Large intestine (tissue), 3 donors: Measurements from ENCODE around the gene SPAG6. TPM values are rescaled to one million over a fixed set of nuclear protein-coding genes. Genes with fewer than 3 reads are reported as not detected.

Experiments
- DNase-seq, 2 donors: peaks; one replicate each; pipeline versions ENCODE4 v3.0.0 to v3.0.0-alpha.2; 2013
- H3K27ac ChIP-seq: one replicate; pipeline ENCODE4 v1.5.1; 2013; ENCODE audit warnings: low read length
- H3K27me3 ChIP-seq: 2 replicates; pipeline ENCODE4 v1.6.1; 2013; ENCODE audit warnings: low read length; ENCODE audit not compliant: control insufficient read depth, insufficient read depth
- H3K36me3 ChIP-seq: 2 replicates; pipeline ENCODE4 v1.6.1; 2013; ENCODE audit warnings: low read length; ENCODE audit not compliant: control insufficient read depth, insufficient read depth
- H3K4me1 ChIP-seq: one replicate; pipeline ENCODE4 v1.6.1; 2013; ENCODE audit warnings: low read length; ENCODE audit not compliant: control insufficient read depth, insufficient read depth
- H3K4me3 ChIP-seq: one replicate; pipeline ENCODE4 v1.5.1; 2013; ENCODE audit warnings: low read length
- H3K9me3 ChIP-seq: one replicate; pipeline ENCODE4 v1.6.1; 2013; ENCODE audit warnings: mild to moderate bottlenecking, low read depth, low read length, moderate library complexity; ENCODE audit not compliant: control insufficient read depth
- WGBS: methylation state at CpG from one replicate; pipeline ENCODE4 v1.1.5; 2013; ENCODE audit warnings: low lambda C conversion rate; ENCODE audit not compliant: insufficient coverage; 5-methylcytosine and 5-hydroxymethylcytosine counted together
- polyA plus RNA-seq: library from polyadenylated mRNA; unstranded; fragments of 120-200 nt; gene quantifications from one replicate; pipeline ENCODE4 v1.2.1, GENCODE V29; 2013

The SPAG6 gene
- polyA plus RNA-seq, 1 donor = 0.19 TPM

GRCh38 chr10:22410846-22411245 is 65.5 kb downstream of the SPAG6 start:
- no peak overlapping the region for H3K27ac ChIP-seq
- H3K36me3 ChIP-seq = no peaks in the 10 kb centered on the region
- H3K27me3 ChIP-seq = no peaks in the 10 kb centered on the region
- WGBS = no CpG with 5 or more reads among the region's 5 CpGs
- DNase-seq = peak in 1 of 2 donors; percentile 26
- no peaks in the 10 kb centered on the region for H3K4me1 ChIP-seq
- no peak overlapping the region for H3K4me3 ChIP-seq
- H3K9me3 ChIP-seq = no peaks in the 10 kb centered on the region

- Histone ChIP-seq H3K9me3 (no peaks in the 10 kb centered on the region), H3K27me3 (no peaks in the 10 kb centered on the region), H3K4me3 (no peak overlapping the region), H3K27ac (no peak overlapping the region), H3K36me3 (no peaks in the 10 kb centered on the region), H3K4me1 (no peaks in the 10 kb centered on the region)
- DNase-seq = no peak
- no CpG with 5 or more reads among the region's 3 CpGs for WGBS
Measured at GRCh38 chr10:22414146-22414545, 68.8 kb downstream of the SPAG6 start.

GRCh38 chr10:22415072-22415471 is 69.8 kb downstream of the SPAG6 start:
- DNase-seq = no peak
- Histone ChIP-seq H3K4me1 (no peaks in the 10 kb centered on the region), H3K27me3 (no peaks in the 10 kb centered on the region), H3K27ac (no peak overlapping the region), H3K9me3 (no peaks in the 10 kb centered on the region), H3K4me3 (no peak overlapping the region), H3K36me3 (no peaks in the 10 kb centered on the region)
- WGBS = 100% methylated on average over 1 of the region's 2 CpGs

GRCh38 chr10:22417736-22418268 is 72.5 kb downstream of the SPAG6 start:
- WGBS = 83% methylated on average over 3 of the region's 3 CpGs
- Histone ChIP-seq H3K27ac (no peak overlapping the region), H3K4me1 (no peaks in the 10 kb centered on the region), H3K4me3 (no peak overlapping the region), H3K9me3 (no peaks in the 10 kb centered on the region), H3K36me3 (no peaks in the 10 kb centered on the region), H3K27me3 (no peaks in the 10 kb centered on the region)
- DNase-seq = no peak

- Histone ChIP-seq H3K4me3 (no peak overlapping the region), H3K27ac (no peak overlapping the region), H3K27me3 (no peaks in the 10 kb centered on the region), H3K4me1 (no peaks in the 10 kb centered on the region), H3K9me3 (no peaks in the 10 kb centered on the region), H3K36me3 (no peaks in the 10 kb centered on the region)
- no peak for DNase-seq
- 100% methylated on average over 1 of the region's 4 CpGs for WGBS
Measured at GRCh38 chr10:22420787-22421517, 75.7 kb downstream of the SPAG6 start.

GRCh38 chr10:22426653-22427052 is 81.4 kb downstream of the SPAG6 start:
- no peaks in the 10 kb centered on the region for H3K4me1 ChIP-seq
- H3K9me3 ChIP-seq = no peaks in the 10 kb centered on the region
- WGBS = no CpG with 5 or more reads among the region's 5 CpGs
- no peaks in the 10 kb centered on the region for H3K36me3 ChIP-seq
- no peak for DNase-seq
- H3K4me3 ChIP-seq = no peak overlapping the region
- H3K27me3 ChIP-seq = no peaks in the 10 kb centered on the region
- H3K27ac ChIP-seq = no peak overlapping the region

- H3K4me1 ChIP-seq = no peaks in the 10 kb centered on the region
- WGBS = no CpG with 5 or more reads among the region's 3 CpGs
- no peaks in the 10 kb centered on the region for H3K9me3 ChIP-seq
- H3K27me3 ChIP-seq = no peaks in the 10 kb centered on the region
- no peak overlapping the region for H3K27ac ChIP-seq
- H3K36me3 ChIP-seq = no peaks in the 10 kb centered on the region
- H3K4me3 ChIP-seq = no peak overlapping the region
- DNase-seq = no peak
Measured at GRCh38 chr10:22427101-22427500, 81.8 kb downstream of the SPAG6 start.

DNA sequence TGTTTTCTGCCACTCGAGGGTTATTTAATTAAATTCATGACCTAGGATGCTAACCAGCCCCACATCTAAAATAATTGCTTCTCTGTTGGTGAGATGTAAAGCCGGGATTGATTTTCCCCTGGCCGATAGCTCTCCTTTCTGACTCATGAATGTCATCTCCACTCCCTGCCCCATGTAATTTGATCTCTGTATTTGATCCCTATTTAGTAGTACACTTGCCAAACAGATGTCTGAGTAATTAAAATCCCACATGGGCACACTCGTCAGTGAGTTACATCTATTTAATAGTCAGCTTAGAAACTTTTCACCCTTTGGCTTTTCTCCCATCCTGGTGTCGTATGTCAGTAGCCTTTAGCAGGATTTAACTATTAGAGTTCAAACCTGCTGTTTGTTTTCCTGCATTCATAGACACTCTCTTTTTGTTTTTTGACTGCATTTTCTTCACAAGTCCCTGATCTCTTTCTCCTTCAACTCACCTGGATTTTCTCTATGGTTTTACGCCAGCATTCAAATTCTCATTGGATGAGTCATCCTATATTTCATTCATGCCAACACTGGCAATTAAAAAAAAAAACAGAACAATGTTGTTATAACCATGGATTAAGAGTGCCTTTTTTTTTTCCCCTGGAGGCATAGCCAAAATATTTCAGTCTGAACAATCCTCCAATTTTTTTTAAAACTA is 82.7 kb downstream of the SPAG6 start:
- H3K9me3 ChIP-seq = no peaks in the 10 kb centered on the region
- WGBS = 51% methylated on average over 3 of the region's 6 CpGs
- H3K4me3 ChIP-seq = no peak overlapping the region
- no peak overlapping the region for H3K27ac ChIP-seq
- no peaks in the 10 kb centered on the region for H3K4me1 ChIP-seq
- H3K36me3 ChIP-seq = no peaks in the 10 kb centered on the region
- no peaks in the 10 kb centered on the region for H3K27me3 ChIP-seq
- DNase-seq = no peak

DNA sequence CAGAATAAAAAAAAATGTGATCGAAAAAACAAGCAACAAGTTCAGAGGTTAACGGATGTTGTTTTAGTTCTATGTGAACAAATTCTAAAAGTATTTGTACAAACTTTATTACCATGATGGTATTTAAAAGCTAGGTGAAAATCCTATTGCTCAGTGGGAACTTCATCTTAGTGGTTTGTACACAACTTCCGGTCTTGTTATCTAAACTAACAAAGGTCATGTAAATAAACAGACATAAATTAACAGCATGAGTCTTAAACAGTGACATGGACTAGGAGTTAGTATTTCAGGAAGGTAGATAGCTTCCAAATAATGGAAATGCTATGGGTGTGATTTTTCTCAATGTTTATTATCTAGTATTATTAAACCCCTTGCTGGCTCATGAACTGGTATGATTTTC is 83.8 kb downstream of the SPAG6 start:
- Histone ChIP-seq H3K27ac (no peak overlapping the region), H3K27me3 (no peaks in the 10 kb centered on the region), H3K4me1 (no peaks in the 10 kb centered on the region), H3K9me3 (no peaks in the 10 kb centered on the region), H3K4me3 (no peak overlapping the region), H3K36me3 (no peaks in the 10 kb centered on the region)
- no peak for DNase-seq
- WGBS = 20% methylated on average over 1 of the region's 3 CpGs

GRCh38 chr10:22429981-22430421 is 84.7 kb downstream of the SPAG6 start:
- 60% methylated on average over 2 of the region's 8 CpGs for whole genome bisulfite sequencing
- Histone ChIP-seq H3K9me3 (no peaks in the 10 kb centered on the region), H3K4me3 (no peak overlapping the region), H3K36me3 (no peaks in the 10 kb centered on the region), H3K27me3 (no peaks in the 10 kb centered on the region), H3K27ac (no peak overlapping the region), H3K4me1 (no peaks in the 10 kb centered on the region)
- no peak for DNase-seq
